ACHN (cell line): ENCODE data around the gene HPCAL1.
A peak's percentile ranks its signal among the peaks of the same experiment; 100 is the strongest.

Source experiments
- DNase-seq: peaks from one replicate; pipeline ENCODE4 v3.0.0-alpha.2; 2015
- in situ Hi-C: cut with HindIII; loops from 2 replicates; pipeline ENCODE4 v1.10.0; 2017; ENCODE audit warnings: low sequenced_read_pairs, low pct_ligation_motif_present, low pct_unique_long_range_greater_than_20kb

Gene HPCAL1

GRCh38 chr2:10385501-10385900 lies 82.8 kb downstream of the HPCAL1 start:
- in situ Hi-C loops: no loop called here
- DNase-seq: no peak

GRCh38 chr2:10385933-10386773 lies 83.4 kb downstream of the HPCAL1 start:
- in situ Hi-C loops: no loop called here
- peak; percentile 72 for DNase-seq

- DNase-seq: no peak
- in situ Hi-C loops: no loop called here
Measured at GRCh38 chr2:10387033-10387432, 84.3 kb downstream of the HPCAL1 start.

- in situ Hi-C loops: no loop called here
Measured at GRCh38 chr2:10388954-10389560, 86.4 kb downstream of the HPCAL1 start.

GRCh38 chr2:10389573-10389972 lies 86.9 kb downstream of the HPCAL1 start:
- in situ Hi-C loops: no loop called here
- DNase-seq: no peak

More at GRCh38 chr2:10388954-10389560, 86.4 kb downstream of the HPCAL1 start:
- no peak for DNase-seq

GRCh38 chr2:10390369-10390801 lies 87.7 kb downstream of the HPCAL1 start:
- in situ Hi-C loops: no loop called here
- no peak for DNase-seq

GRCh38 chr2:10392100-10392499 lies 89.4 kb downstream of the HPCAL1 start:
- in situ Hi-C loops: no loop called here
- DNase-seq: no peak

GRCh38 chr2:10392548-10392947 lies 89.8 kb downstream of the HPCAL1 start:
- DNase-seq: no peak
- in situ Hi-C loops: no loop called here

- in situ Hi-C loops: no loop called here
- no peak for DNase-seq
Measured at GRCh38 chr2:10392951-10393639, 90.4 kb downstream of the HPCAL1 start.

GRCh38 chr2:10393640-10393982 lies 90.9 kb downstream of the HPCAL1 start:
- in situ Hi-C loops: no loop called here
- DNase-seq: no peak

GRCh38 chr2:10395893-10396292 lies 93.2 kb downstream of the HPCAL1 start:
- in situ Hi-C loops: no loop called here
- DNase-seq: no peak

- in situ Hi-C loops: no loop called here
- no peak for DNase-seq
Measured at GRCh38 chr2:10396464-10396863, 93.8 kb downstream of the HPCAL1 start.

- in situ Hi-C loops: no loop called here
- DNase-seq: no peak
Measured at GRCh38 chr2:10397297-10397875, 94.7 kb downstream of the HPCAL1 start.

GRCh38 chr2:10397878-10398277 lies 95.2 kb downstream of the HPCAL1 start:
- DNase-seq: no peak
- in situ Hi-C loops: no loop called here

- DNase-seq: no peak
- in situ Hi-C loops: no loop called here
Measured at GRCh38 chr2:10398496-10398895, 95.8 kb downstream of the HPCAL1 start.

GRCh38 chr2:10399358-10399757 lies 96.7 kb downstream of the HPCAL1 start:
- in situ Hi-C loops: no loop called here
- no peak for DNase-seq

- in situ Hi-C loops: loop anchor here (25.0 kb wide), 1 partner anchor 138 kb away; no protein-coding TSS in a partner anchor
Measured at GRCh38 chr2:10400002-10400401, 97.3 kb downstream of the HPCAL1 start.

GRCh38 chr2:10400568-10400977 lies 97.9 kb downstream of the HPCAL1 start:
- no peak for DNase-seq
- in situ Hi-C loops: loop anchor here (25.0 kb wide), 1 partner anchor 138 kb away; no protein-coding TSS in a partner anchor

More at GRCh38 chr2:10400002-10400401, 97.3 kb downstream of the HPCAL1 start:
- no peak for DNase-seq
